GM23338 (cell line): ENCODE measurements around the gene RAP1A. TPM values are rescaled to one million over a fixed set of nuclear protein-coding genes. Genes with fewer than 3 reads are reported as not detected.

Experiments used
- ATAC-seq: fragments of 200-7000 bp; cut with Tn5 transposase; 3 replicates; pipeline ENCODE4 v1.9.1; 2020
- DNase-seq: peaks from one replicate; pipeline ENCODE4 v3.0.0-alpha.2; 2015; ENCODE audit warnings: low spot score
- H2AFZ ChIP-seq: fragments of 200-600 bp; sonication (generic); 2 replicates; pipeline ENCODE4 v1.8.0; 2016; ENCODE audit warnings: antibody characterized with exemption, mild to moderate bottlenecking, moderate library complexity
- H3F3A ChIP-seq: fragments of 200-600 bp; sonication (generic); replicated peaks from 2 replicates; pipeline ENCODE4 v1.8.0; 2017; ENCODE audit warnings: antibody characterized with exemption, mixed run types, low read depth
- H3K27ac ChIP-seq: fragments of 200-600 bp; sonication (generic); 2 replicates; pipeline ENCODE4 v1.6.1; 2016; ENCODE audit warnings: low read depth
- H3K27me3 ChIP-seq: fragments of 200-600 bp; sonication (generic); 2 replicates; pipeline ENCODE4 v1.8.0; 2016; ENCODE audit warnings: mild to moderate bottlenecking, mixed run types, moderate library complexity; ENCODE audit not compliant: insufficient read depth
- H3K36me3 ChIP-seq: fragments of 200-600 bp; sonication (generic); 2 replicates; pipeline ENCODE4 v1.8.0; 2016; ENCODE audit warnings: mild to moderate bottlenecking; ENCODE audit not compliant: insufficient read depth
- H3K4me1 ChIP-seq: fragments of 200-600 bp; sonication (generic); 2 replicates; pipeline ENCODE4 v1.8.0; 2016; ENCODE audit warnings: mild to moderate bottlenecking, moderate library complexity; ENCODE audit not compliant: insufficient read depth
- H3K4me2 ChIP-seq: fragments of 200-600 bp; sonication (generic); 2 replicates; pipeline ENCODE4 v1.7.1; 2017; ENCODE audit warnings: mixed run types
- H3K4me3 ChIP-seq: fragments of 200-600 bp; sonication (generic); 2 replicates; pipeline ENCODE4 v1.6.1; 2016; ENCODE audit warnings: mixed run types
- H3K79me2 ChIP-seq: fragments of 200-600 bp; sonication (generic); replicated peaks from 2 replicates; pipeline ENCODE4 v1.8.0; 2017; ENCODE audit warnings: mild to moderate bottlenecking; ENCODE audit not compliant: insufficient read depth
- H3K9me2 ChIP-seq: fragments of 200-600 bp; sonication (generic); 2 replicates; pipeline ENCODE4 v1.8.0; 2017; ENCODE audit not compliant: insufficient read depth
- H4K20me1 ChIP-seq: fragments of 200-600 bp; sonication (generic); replicated peaks from 2 replicates; pipeline ENCODE4 v1.8.0; 2017; ENCODE audit warnings: mild to moderate bottlenecking; ENCODE audit not compliant: insufficient read depth
- H3K27ac Mint-ChIP-seq: 2 replicates; pipeline ENCODE4 v1.8.0; 2020; ENCODE audit warnings: inconsistent platforms, mild to moderate bottlenecking, moderate library complexity, mixed read lengths
- H3K27me3 Mint-ChIP-seq: 3 replicates; pipeline ENCODE4 v1.8.0; 2022; ENCODE audit warnings: low read depth, mild to moderate bottlenecking, moderate library complexity, mixed read lengths, inconsistent platforms; ENCODE audit not compliant: insufficient read depth, poor library complexity
- H3K36me3 Mint-ChIP-seq: 3 replicates; pipeline ENCODE4 v1.8.0; 2021; ENCODE audit warnings: low read depth, mild to moderate bottlenecking, inconsistent platforms, moderate library complexity, mixed read lengths
- H3K4me1 Mint-ChIP-seq: 3 replicates; pipeline ENCODE4 v1.8.0; 2020; ENCODE audit warnings: mild to moderate bottlenecking, inconsistent platforms, mixed read lengths
- H3K4me3 Mint-ChIP-seq: 3 replicates; pipeline ENCODE4 v1.8.0; 2021; ENCODE audit warnings: moderate library complexity, mild to moderate bottlenecking, inconsistent platforms, mixed read lengths
- H3K9me3 Mint-ChIP-seq: 3 replicates; pipeline ENCODE4 v1.8.0; 2020; ENCODE audit warnings: moderate library complexity, mild to moderate bottlenecking, inconsistent platforms, mixed read lengths
- CREB1 ChIP-seq: fragments of 250-450 bp; sonication (Bioruptor Pico); IDR thresholded peaks from 2 replicates; pipeline ENCODE4 v1.5.0; 2020; ENCODE audit warnings: low read depth, mild to moderate bottlenecking, moderate library complexity
- CTCF ChIP-seq, 2 experiments: fragments of 200-600 bp in 1 of 2; sonication (generic) in 1 of 2; conservative IDR thresholded peaks; 2 replicates each; pipeline versions ENCODE4 v1.5.1 to v1.6.1; 2016 to 2017; ENCODE audit warnings: antibody characterized with exemption in 2 of 2, low read depth in 2 of 2, mild to moderate bottlenecking in 2 of 2, moderate library complexity in 1 of 2
- EZH2phosphoT487 ChIP-seq: fragments of 200-600 bp; sonication (generic); IDR thresholded peaks from one replicate; pipeline ENCODE4 v1.8.1; 2018; ENCODE audit warnings: antibody characterized with exemption; ENCODE audit not compliant: unreplicated experiment
- JUNB ChIP-seq: IDR thresholded peaks from one replicate; pipeline ENCODE4 v1.6.1; 2016; ENCODE audit warnings: antibody characterized with exemption; ENCODE audit not compliant: unreplicated experiment
- NANOG ChIP-seq: IDR thresholded peaks from 2 replicates; pipeline ENCODE4 v1.6.1; 2016; ENCODE audit warnings: antibody characterized with exemption, borderline replicate concordance
- STAT1 ChIP-seq: IDR thresholded peaks from one replicate; pipeline ENCODE4 v1.6.1; 2016; ENCODE audit warnings: antibody characterized with exemption; ENCODE audit not compliant: unreplicated experiment
- ZNF114 ChIP-seq: fragments of 250-450 bp; sonication (Bioruptor Pico); IDR thresholded peaks from 2 replicates; pipeline ENCODE4 v1.5.0; 2020; ENCODE audit warnings: mild to moderate bottlenecking, moderate library complexity
- ZNF331 ChIP-seq: fragments of 250-450 bp; sonication (Bioruptor Pico); IDR thresholded peaks from 2 replicates; pipeline ENCODE4 v1.5.0; 2020; ENCODE audit warnings: low read depth, mild to moderate bottlenecking, moderate library complexity
- polyA plus RNA-seq: library from polyadenylated mRNA; unstranded; fragments of >200 nt; fragmentation: Nextera tagmentation; extraction: Ambion mirVana; gene quantifications from 2 replicates; pipeline ENCODE4 v1.2.1, GENCODE V29; 2016
- total RNA-seq: library from RNA; depleted of rRNA; stranded (reverse); fragments of >200 nt; shearing (Covaris generic); gene quantifications from 2 replicates; pipeline ENCODE4 v1.2.3, GENCODE V29; 2014
- TF ChIP-seq, protein P1 (sequence below): IDR thresholded peaks from one replicate; pipeline ENCODE4 v1.6.1; 2018; ENCODE audit warnings: antibody characterized with exemption; ENCODE audit not compliant: unreplicated experiment
- TF ChIP-seq, protein P2 (sequence below): fragments of 250-450 bp; sonication (Bioruptor Pico); IDR thresholded peaks from 2 replicates; pipeline ENCODE4 v1.5.0; 2020; ENCODE audit warnings: mild to moderate bottlenecking, moderate library complexity

The RAP1A gene
- total and polyA plus RNA-seq, 2 experiments from 2014 or later = 16.2 to 23.0 TPM

DNA sequence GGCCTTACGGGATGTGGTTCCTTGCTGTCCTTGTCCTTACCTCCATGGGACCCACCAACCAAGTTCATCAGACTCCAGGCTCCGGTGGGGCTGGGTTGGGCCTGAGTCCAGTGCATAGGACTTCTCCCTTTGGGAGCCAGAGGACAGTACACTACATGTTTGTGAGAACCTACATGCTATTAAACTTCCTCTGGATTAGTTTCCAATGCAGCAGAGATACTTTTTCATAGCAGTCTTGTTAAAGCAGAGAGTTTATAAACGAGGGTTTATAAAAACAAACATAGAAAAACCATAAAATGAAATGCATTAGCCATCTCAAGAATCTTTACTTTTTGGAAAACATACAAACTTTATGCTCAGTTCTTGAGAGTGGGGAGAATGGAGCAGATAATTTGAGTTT lies 86.3 kb downstream of the RAP1A start:
- Mint-ChIP-seq H3K4me1 (no peaks in the 10 kb centered on the region), H3K9me3 (no peaks in the 10 kb centered on the region), H3K36me3 (peaks cover 9% of the 10 kb centered on the region), H3K4me3 (no peak overlapping the region), H3K27me3 (no peaks in the 10 kb centered on the region), H3K27ac (no peak overlapping the region)
- H3K9me2 ChIP-seq = no peaks in the 10 kb centered on the region
- no peaks in the 10 kb centered on the region for H3K27me3 ChIP-seq
- H3K4me2 ChIP-seq = no peak overlapping the region
- H3F3A ChIP-seq = no peaks in the 10 kb centered on the region
- no peak overlapping the region for H2AFZ ChIP-seq
- TF ChIP-seq, protein P1, sequence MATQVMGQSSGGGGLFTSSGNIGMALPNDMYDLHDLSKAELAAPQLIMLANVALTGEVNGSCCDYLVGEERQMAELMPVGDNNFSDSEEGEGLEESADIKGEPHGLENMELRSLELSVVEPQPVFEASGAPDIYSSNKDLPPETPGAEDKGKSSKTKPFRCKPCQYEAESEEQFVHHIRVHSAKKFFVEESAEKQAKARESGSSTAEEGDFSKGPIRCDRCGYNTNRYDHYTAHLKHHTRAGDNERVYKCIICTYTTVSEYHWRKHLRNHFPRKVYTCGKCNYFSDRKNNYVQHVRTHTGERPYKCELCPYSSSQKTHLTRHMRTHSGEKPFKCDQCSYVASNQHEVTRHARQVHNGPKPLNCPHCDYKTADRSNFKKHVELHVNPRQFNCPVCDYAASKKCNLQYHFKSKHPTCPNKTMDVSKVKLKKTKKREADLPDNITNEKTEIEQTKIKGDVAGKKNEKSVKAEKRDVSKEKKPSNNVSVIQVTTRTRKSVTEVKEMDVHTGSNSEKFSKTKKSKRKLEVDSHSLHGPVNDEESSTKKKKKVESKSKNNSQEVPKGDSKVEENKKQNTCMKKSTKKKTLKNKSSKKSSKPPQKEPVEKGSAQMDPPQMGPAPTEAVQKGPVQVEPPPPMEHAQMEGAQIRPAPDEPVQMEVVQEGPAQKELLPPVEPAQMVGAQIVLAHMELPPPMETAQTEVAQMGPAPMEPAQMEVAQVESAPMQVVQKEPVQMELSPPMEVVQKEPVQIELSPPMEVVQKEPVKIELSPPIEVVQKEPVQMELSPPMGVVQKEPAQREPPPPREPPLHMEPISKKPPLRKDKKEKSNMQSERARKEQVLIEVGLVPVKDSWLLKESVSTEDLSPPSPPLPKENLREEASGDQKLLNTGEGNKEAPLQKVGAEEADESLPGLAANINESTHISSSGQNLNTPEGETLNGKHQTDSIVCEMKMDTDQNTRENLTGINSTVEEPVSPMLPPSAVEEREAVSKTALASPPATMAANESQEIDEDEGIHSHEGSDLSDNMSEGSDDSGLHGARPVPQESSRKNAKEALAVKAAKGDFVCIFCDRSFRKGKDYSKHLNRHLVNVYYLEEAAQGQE = no peak
- H3K27ac ChIP-seq = no peak overlapping the region
- ATAC-seq (no peak), DNase-seq (no peak)
- no peaks in the 10 kb centered on the region for H3K79me2 ChIP-seq
- H3K4me3 ChIP-seq = no peak overlapping the region
- H4K20me1 ChIP-seq = no peaks in the 10 kb centered on the region
- no peaks in the 10 kb centered on the region for H3K4me1 ChIP-seq
- peaks cover 19% of the 10 kb centered on the region; the same call in 1 of the 2 replicates for H3K36me3 ChIP-seq

DNA sequence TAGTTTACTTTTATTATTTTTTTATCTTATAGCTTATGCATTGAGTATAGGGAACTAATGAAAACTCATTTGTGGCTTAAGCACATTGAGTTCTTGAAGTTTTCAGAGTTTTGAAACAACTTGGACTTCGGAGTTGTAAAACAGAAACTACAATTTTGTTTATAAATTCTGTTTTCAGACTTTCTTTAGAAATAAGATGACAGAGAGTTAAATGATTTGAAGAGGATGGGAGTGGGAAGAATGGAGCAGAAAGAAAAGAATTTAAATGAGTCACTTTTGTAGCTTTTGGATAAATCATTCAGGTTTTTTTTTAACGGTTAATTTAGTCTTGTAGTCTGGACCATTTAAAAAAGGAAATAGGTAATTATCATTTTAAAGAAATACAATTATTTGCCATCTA lies 87.3 kb downstream of the RAP1A start:
- H2AFZ ChIP-seq = no peak overlapping the region
- Mint-ChIP-seq H3K4me3 (no peak overlapping the region), H3K36me3 (peaks cover 7% of the 10 kb centered on the region; the same call in 2 of the 3 replicates), H3K27me3 (no peaks in the 10 kb centered on the region), H3K4me1 (no peaks in the 10 kb centered on the region), H3K9me3 (no peaks in the 10 kb centered on the region), H3K27ac (no peak overlapping the region)
- no peaks in the 10 kb centered on the region for H3K79me2 ChIP-seq
- H3K27ac ChIP-seq = no peak overlapping the region
- no peaks in the 10 kb centered on the region for H3F3A ChIP-seq
- ATAC-seq = no peak
- TF ChIP-seq EZH2phosphoT487 = no peak
- no peak for TF ChIP-seq JUNB
- TF ChIP-seq NANOG = no peak
- no peak for TF ChIP-seq ZNF331 (CRISPR knock-in tag)
- TF ChIP-seq STAT1 = no peak
- no peak for TF ChIP-seq CREB1 (CRISPR knock-in tag)
- no peak for TF ChIP-seq CTCF (conservative IDR thresholded peaks at IDR 0.05; ENCODE audit: low read depth in 2 of 2)
- no peak for TF ChIP-seq ZNF114 (CRISPR knock-in tag)
- TF ChIP-seq, protein P2, sequence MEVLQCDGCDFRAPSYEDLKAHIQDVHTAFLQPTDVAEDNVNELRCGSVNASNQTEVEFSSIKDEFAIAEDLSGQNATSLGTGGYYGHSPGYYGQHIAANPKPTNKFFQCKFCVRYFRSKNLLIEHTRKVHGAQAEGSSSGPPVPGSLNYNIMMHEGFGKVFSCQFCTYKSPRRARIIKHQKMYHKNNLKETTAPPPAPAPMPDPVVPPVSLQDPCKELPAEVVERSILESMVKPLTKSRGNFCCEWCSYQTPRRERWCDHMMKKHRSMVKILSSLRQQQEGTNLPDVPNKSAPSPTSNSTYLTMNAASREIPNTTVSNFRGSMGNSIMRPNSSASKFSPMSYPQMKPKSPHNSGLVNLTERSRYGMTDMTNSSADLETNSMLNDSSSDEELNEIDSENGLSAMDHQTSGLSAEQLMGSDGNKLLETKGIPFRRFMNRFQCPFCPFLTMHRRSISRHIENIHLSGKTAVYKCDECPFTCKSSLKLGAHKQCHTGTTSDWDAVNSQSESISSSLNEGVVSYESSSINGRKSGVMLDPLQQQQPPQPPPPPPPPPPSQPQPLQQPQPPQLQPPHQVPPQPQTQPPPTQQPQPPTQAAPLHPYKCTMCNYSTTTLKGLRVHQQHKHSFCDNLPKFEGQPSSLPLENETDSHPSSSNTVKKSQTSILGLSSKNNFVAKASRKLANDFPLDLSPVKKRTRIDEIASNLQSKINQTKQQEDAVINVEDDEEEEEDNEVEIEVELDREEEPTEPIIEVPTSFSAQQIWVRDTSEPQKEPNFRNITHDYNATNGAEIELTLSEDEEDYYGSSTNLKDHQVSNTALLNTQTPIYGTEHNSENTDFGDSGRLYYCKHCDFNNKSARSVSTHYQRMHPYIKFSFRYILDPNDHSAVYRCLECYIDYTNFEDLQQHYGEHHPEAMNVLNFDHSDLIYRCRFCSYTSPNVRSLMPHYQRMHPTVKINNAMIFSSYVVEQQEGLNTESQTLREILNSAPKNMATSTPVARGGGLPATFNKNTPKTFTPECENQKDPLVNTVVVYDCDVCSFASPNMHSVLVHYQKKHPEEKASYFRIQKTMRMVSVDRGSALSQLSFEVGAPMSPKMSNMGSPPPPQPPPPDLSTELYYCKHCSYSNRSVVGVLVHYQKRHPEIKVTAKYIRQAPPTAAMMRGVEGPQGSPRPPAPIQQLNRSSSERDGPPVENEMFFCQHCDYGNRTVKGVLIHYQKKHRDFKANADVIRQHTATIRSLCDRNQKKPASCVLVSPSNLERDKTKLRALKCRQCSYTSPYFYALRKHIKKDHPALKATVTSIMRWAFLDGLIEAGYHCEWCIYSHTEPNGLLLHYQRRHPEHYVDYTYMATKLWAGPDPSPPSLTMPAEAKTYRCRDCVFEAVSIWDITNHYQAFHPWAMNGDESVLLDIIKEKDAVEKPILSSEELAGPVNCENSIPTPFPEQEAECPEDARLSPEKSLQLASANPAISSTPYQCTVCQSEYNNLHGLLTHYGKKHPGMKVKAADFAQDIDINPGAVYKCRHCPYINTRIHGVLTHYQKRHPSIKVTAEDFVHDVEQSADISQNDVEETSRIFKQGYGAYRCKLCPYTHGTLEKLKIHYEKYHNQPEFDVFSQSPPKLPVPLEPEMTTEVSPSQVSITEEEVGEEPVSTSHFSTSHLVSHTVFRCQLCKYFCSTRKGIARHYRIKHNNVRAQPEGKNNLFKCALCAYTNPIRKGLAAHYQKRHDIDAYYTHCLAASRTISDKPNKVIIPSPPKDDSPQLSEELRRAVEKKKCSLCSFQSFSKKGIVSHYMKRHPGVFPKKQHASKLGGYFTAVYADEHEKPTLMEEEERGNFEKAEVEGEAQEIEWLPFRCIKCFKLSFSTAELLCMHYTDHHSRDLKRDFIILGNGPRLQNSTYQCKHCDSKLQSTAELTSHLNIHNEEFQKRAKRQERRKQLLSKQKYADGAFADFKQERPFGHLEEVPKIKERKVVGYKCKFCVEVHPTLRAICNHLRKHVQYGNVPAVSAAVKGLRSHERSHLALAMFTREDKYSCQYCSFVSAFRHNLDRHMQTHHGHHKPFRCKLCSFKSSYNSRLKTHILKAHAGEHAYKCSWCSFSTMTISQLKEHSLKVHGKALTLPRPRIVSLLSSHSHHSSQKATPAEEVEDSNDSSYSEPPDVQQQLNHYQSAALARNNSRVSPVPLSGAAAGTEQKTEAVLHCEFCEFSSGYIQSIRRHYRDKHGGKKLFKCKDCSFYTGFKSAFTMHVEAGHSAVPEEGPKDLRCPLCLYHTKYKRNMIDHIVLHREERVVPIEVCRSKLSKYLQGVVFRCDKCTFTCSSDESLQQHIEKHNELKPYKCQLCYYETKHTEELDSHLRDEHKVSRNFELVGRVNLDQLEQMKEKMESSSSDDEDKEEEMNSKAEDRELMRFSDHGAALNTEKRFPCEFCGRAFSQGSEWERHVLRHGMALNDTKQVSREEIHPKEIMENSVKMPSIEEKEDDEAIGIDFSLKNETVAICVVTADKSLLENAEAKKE (CRISPR knock-in tag) = no peak
- H3K4me1 ChIP-seq = no peaks in the 10 kb centered on the region
- H3K27me3 ChIP-seq = no peaks in the 10 kb centered on the region
- no peaks in the 10 kb centered on the region for H3K9me2 ChIP-seq
- no peak for DNase-seq
- no peak overlapping the region for H3K4me2 ChIP-seq
- H3K4me3 ChIP-seq = no peak overlapping the region
- peaks cover 11% of the 10 kb centered on the region; the same call in 1 of the 2 replicates for H3K36me3 ChIP-seq
- H4K20me1 ChIP-seq = no peaks in the 10 kb centered on the region
